CD4-positive, alpha-beta T cell treated with Interleukin-10 for 1 hour (primary cell): Measurements from ENCODE around the gene FZD2.
"Not testable (repeated sequence)": the region's sequence is repeated elsewhere in the genome, so short reads cannot be mapped to it uniquely, and the experiment has no call there.

Source experiments
- DNase-seq: peaks from one replicate; pipeline ENCODE4 v3.0.0-alpha.2; 2020

The FZD2 gene

DNA sequence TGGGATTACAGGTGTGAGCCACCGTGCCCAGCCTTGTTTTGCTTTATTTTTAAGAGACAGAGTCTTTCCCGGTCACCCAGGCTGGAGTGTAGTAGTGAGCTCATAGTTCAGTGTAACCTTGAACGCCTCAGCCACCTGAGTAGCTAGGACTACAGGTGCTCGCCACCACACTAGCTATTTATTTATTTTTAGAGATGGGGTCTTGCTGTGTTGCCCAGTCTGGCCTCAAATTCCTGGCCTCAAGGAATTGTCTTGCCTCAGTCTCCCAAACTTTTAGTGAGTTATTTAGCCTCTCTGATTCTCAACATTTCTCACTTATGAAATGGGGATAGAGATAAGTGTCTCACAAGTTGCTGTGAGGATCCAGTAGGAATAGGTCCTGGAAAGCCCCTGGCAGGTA lies 21.7 kb downstream of the FZD2 start:
- DNase-seq: no peak

DNA sequence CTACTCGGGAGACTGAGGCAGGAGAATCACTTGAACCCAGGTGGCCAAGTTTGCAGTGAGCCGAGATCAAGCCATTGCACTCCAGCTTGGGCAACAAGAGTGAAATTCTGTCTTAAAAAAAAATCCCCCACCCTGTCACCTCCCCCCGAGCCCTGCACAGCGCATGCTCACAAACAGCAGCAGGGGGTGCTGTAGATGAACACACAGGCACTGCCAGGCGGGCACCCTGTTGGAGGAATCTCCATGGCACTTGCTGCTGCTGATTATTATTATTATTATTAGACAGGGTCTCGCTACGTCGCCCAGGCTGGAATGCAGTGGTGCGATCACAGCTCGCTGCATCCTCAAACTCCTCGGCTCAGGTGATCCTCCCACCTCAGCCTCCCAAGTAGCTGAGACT lies 24.6 kb downstream of the FZD2 start:
- no peak for DNase-seq

- no peak for DNase-seq
These were observed 27.2 kb downstream of the FZD2 start for GRCh38 chr17:44584443-44584842.

DNA sequence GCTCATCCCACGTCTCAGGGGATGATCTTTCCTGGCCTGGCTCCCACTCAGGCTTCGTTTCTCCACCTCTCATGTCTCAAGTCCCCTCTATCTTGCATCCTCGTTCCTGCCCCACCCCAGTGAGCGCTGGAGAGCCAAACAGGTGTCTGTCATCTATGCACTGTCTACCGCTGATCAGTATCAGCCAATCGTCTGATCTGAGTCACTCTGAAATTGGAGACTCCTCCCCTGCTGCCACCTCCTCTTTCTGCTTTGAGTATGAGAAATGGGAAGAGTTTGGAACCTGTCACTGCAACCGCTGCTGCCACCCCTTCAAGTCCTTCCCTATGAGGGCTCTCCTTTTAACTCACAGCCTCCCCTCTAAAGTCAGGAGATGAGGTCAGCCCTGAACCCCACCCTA lies 28.0 kb downstream of the FZD2 start:
- DNase-seq: no peak

DNA sequence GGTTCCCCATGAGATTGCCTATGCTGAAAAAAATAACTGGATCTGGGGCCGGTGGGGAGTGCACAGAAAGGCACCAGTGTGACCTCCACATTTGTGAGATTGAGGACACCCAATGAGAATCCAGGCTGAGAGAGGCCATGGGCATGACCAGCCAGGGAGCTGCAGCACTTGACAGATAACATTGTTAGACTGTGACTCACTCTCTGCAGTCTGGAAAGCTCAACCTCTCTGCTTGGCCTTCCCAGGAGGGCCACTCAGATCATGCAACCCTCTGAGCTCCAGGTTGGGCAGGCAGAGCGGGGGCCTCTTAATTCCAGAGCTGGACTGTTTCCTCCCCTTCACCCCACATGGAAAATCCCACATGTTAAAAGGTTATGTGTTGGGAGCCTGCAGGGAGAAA lies 30.1 kb downstream of the FZD2 start:
- no peak for DNase-seq

- DNase-seq: no peak
These were observed 32.2 kb downstream of the FZD2 start for GRCh38 chr17:44589316-44590071.

- not testable (repeated sequence) for DNase-seq
These were observed 32.8 kb downstream of the FZD2 start for GRCh38 chr17:44590072-44590462.

- not testable (repeated sequence) for DNase-seq
These were observed 33.5 kb downstream of the FZD2 start for GRCh38 chr17:44590762-44591161.

GRCh38 chr17:44591206-44591605 lies 33.9 kb downstream of the FZD2 start:
- no peak for DNase-seq

DNA sequence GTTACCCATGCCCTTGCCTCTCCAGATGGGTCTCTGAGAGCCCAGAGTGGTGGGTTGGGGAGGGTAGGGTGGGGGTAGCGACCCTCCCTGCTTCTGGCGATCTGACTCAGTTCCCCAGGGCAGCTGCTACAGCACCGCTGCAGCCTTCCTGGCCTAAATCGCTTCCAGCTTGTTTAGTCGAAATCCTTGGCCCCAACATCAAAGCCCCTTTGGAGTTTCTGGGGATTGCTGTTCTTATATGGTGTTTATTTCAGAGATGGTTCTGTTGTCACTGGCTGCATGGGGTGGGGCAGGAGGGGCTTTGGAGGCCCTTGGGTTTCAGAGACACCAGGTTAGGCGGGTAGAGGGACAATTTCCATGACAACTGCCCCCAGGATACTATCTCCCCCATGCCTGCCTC lies 35.9 kb downstream of the FZD2 start:
- no peak for DNase-seq

DNA sequence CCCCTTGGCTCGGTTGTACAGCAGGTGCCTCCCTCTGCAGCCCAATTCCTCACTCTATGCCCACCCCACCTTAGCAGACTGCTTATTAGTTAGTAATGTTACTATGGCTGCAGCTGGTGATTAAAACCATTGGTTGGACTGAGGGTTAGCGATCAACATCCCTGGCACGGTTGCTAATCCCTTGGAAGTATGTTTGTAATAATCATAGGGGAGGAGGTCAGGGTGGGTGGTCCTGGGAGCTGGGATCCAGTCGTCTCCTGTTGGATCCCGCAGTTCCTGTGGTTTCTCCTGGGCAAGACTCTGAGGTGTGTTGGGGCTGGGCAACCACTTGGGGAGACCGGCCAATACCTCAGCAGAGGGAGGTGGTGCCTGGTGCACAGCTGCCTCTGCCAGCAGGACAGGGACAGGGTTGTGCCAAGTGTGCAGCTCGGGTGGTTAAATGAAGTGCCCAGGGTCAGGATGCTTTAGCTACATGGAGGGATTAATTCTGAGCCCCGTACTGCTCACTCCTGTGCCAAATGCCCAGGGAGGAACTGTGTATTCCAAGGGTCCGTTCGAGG lies 38.0 kb downstream of the FZD2 start:
- DNase-seq: no peak

DNA sequence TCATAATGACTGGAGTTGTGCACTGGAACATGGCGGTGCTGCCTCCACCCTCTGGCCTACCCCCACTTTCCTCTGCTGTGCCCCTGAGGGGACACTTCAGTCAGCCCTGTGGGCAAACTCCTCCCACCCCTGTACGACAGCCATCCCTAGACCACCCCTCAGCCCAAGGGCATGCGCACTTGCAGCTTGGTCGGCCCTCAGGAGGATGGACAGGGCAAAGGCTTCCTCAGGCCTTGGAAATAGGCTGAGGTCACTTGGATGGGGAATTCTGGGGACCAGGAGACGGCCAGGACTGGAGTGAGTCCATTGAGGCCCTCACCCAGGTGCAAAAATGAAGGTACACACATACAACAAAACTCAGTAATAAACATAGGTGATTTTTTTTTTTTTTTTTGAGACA lies 41.0 kb downstream of the FZD2 start:
- no peak for DNase-seq

DNA sequence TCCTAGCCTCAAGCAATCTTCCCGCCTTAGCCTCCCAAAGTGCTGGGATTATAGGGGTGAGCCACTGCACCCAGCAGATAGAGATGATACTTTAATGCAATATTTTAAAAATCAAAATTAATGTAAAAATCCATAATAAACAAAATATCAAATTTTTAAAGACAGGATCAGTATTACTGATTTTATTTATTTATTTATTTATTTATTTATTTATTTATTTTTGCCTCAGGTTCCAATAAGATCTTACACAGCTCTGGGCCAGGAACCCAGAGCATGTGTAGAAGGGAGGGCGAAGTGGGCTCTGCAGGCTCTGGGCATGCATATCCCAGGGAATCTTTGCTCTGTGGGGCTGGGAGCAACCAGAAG lies 41.6 kb downstream of the FZD2 start:
- no peak for DNase-seq

DNA sequence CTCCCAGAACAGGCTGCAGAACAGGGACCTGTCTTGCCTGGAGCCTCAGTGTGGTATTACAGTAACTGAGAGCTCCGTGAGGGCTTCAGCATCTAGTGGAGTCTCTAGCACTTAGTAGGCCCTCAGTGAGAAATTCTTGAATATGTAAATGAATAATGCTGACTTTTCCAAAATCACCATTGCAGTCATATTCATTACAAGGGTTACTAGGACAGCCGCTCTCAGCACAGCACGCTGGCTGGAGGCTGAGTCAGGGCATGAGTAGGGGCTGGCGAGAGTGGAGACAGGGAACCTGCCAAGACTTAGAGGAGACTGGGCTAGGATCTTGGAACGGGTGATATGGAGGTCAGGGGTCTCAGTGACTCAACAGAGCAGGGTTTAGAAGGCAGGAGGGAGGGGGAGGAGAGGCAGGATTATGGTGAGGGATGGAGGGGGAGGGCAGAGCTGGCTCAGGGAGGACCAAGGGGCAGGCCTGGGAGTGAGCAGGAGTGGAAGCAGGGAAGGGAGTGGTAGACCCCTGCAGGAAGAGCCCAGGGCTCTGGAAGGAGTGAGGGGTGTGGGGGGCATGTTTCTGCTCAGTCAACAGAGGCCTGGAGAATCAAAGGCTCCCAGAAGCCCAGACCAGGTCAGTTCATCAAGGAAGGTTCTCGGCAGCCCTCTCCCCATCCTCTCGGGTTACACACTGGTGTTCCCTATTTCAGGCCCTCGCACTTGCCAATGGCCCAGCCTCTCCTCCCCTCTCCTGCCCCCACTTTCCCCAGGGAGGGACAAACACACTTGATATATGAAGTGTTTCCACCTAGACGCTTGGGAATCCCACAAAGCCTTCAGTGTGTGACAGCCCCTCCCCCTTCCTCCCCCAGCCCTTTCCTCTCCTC lies 42.3 kb downstream of the FZD2 start:
- DNase-seq: no peak

GRCh38 chr17:44601539-44601938 lies 44.3 kb downstream of the FZD2 start:
- no peak for DNase-seq

- DNase-seq: no peak
These were observed 44.7 kb downstream of the FZD2 start for GRCh38 chr17:44601973-44602372.

GRCh38 chr17:44602390-44602789 lies 45.1 kb downstream of the FZD2 start:
- DNase-seq: no peak

DNA sequence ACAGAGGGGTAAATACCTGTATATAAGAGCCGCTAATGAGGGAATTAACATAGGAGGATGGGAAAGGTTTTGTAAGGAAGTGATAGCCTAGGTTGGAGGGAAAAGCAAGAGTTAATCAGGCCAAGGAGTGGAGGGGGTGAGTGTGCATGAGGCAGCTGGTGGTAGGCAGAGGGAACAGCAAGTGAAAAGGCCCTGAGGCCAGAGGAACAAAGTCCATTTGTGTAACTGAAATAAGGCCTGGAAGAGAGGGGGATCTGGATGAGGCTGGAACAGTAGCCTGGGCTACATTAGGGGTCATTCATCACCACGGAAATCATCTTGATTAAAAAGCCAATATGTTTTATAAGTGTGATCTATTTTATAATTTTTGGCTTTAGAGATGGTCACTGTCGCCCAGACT lies 45.7 kb downstream of the FZD2 start:
- no peak for DNase-seq

DNA sequence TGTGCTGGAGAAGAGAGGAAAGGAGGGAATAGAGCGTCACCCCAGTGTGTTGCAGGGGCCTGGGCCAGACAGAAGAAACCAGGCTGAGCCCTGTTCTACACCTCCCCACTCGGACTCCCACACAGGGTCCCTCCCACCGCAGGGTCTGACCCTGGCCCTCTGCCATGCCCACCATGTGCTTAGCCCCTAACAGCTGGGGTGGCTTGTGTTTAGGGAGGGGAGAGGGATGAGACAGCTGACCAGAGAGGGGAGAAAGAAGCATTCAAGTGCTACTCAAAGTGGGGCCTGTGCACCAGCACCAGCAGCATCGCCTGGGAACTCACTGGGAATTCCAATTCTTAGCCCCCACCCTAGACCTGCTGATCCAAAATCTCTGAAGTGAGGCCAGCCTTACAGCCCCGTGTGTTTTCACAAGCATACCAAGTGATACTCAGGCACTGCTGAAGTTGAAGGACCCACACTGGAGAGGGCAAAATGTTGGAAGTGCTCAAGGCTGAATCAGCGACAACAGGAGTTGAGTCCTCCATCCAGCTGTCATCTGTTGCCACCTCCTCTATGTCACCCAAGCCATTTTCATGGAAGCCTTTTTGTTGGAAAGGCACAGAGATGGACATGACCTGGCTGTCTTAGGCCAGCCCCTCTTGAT lies 47.0 kb downstream of the FZD2 start:
- no peak for DNase-seq

DNA sequence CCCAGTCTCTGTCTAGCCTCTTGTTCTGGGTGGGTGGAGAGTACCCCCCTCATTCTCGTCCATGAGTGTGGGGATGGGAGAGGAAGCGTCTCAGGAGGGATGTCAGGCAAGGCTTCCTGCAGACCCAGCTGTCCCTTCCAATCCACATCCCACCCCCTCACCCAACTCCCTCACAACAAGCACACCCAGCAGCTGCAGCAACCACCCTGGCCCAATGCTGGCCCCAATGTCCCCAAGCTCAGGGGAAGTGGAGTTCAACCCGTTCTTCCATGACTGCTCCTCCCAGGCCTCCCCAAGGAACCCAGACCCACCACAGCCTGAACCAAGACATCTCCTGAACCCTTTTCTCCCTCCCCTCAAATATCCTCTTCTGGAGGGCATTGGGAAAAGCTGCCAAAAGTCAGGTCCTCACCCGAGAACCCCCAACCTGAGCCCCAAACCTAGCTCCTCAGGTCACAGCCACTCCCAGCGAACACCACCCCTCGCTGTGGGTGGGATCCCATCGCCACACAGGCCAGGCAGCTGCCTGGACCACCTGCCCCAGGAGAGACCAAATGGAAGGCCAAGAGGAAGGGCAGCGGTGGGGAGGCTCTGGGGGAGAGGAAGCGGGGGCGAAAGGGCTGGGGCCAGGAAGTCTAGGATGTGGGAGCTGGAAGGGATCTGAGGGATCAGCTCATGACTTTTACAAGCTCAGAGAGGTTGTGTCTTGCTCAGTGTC lies 47.6 kb downstream of the FZD2 start:
- DNase-seq: no peak

DNA sequence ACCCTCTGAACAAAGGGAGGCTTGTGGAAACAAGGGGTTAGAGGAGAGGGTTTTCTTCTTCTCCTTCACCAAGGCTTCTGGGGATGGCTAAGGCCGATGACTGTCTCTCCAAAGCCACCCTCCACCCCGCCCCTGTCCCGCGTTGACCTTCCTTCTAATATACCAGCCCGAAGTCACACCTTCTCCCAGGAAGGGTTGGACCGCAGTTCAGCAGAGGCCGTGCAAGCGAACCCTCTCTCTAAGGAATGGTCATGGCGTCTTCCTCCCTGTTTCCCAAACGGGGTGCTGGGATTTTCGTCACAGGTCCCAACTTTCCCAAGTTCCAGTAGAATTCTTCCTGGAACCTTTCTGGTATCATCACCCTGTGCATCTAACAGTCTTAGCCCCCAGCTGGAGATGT lies 49.4 kb downstream of the FZD2 start:
- DNase-seq: no peak

- DNase-seq: no peak
These were observed 50.8 kb downstream of the FZD2 start for GRCh38 chr17:44607836-44608690.
